ENCODE measurements around the gene PIN1. TPM values are rescaled to one million over a fixed set of nuclear protein-coding genes. Genes with fewer than 3 reads are reported as not detected.

The PIN1 gene
- total and polyA plus RNA-seq, 2 donors from 2014 or later = 57.7 to 143 TPM

DNA sequence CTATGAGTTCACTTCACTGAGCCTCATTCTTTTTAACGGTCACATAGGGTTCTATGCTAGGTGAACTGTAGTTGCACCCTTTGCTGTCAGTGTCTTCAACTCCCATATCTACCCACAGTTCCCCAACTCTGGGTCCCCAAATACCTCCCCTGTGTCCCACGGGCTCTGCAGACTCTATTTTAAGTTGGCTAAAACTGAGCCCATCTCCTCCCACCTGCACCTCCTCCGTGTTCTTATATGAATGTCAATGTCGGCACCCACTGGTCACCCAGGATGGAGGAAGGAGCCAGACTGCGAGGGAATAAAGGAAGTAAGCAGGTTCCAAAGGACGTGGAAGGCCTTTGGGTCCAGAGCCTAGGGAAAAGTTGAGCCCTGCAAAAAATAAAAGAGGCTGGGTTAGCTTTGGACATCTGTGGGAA lies 802 bp upstream of the PIN1 start:
- DNase-seq (peak in 1 of 5 donors; percentile 51), FAIRE-seq (no peak)
- Histone ChIP-seq H3K4me1 (ENCODE audit: control insufficient read depth in 2 of 3, insufficient read depth in 2 of 3, low read depth in 1 of 3, low read length in 3 of 3) (peaks cover 0 to 10% (median 10%) of the 10 kb centered on the region in 3 donors), H3K27me3 (ENCODE audit: control insufficient read depth, insufficient read depth, low read length) (no peaks in the 10 kb centered on the region), H3K36me3 (ENCODE audit: control insufficient read depth in 2 of 3, insufficient read depth in 3 of 3, low read length in 3 of 3) (peaks cover 2 to 12% (median 5%) of the 10 kb centered on the region in 3 donors), H3K4me3 (ENCODE audit: low read length in 3 of 3) (peak overlapping the region; percentile 67 to 89 (median 76)), H3K9me3 (ENCODE audit: control insufficient read depth in 2 of 3, insufficient read depth in 1 of 3, low read length in 3 of 3) (no peaks in the 10 kb centered on the region), H3K27ac (ENCODE audit: low read depth in 2 of 2, low read length in 2 of 2) (no peak overlapping the region), H3K9ac (ENCODE audit: low read length in 3 of 3) (peak overlapping the region in 1 of 3 donors; percentile 44)
- TF ChIP-seq, protein P1, sequence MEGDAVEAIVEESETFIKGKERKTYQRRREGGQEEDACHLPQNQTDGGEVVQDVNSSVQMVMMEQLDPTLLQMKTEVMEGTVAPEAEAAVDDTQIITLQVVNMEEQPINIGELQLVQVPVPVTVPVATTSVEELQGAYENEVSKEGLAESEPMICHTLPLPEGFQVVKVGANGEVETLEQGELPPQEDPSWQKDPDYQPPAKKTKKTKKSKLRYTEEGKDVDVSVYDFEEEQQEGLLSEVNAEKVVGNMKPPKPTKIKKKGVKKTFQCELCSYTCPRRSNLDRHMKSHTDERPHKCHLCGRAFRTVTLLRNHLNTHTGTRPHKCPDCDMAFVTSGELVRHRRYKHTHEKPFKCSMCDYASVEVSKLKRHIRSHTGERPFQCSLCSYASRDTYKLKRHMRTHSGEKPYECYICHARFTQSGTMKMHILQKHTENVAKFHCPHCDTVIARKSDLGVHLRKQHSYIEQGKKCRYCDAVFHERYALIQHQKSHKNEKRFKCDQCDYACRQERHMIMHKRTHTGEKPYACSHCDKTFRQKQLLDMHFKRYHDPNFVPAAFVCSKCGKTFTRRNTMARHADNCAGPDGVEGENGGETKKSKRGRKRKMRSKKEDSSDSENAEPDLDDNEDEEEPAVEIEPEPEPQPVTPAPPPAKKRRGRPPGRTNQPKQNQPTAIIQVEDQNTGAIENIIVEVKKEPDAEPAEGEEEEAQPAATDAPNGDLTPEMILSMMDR (IDR thresholded peaks at IDR 0.05; ENCODE audit: borderline replicate concordance, extremely low read depth, insufficient read depth) = no peak
- intact Hi-C loops (cut with DNase I) = no loop called here

DNA sequence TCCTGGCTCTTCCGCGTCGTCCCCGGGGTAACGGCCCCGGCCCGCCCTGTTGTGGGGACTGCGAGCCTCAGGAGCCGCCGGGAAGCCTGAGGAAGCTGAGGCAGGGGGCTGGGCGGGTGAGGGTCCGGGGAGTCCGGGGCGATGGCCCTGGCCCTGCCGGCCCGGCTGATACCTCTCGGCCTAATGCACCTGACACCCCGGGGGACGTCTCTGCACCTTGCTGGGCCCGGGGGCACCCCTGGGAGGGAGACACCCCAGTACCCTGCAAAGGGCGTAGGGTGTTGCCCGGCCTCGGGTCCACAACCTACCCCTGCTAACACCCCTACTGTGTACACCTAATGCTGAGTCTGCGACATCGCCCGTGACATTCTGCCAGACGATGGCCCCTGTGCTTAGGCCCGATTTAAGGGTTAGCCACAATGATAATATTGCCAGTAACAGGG lies 410 bp downstream of the PIN1 start:
- H3K4me1 ChIP-seq (ENCODE audit: control insufficient read depth in 2 of 3, insufficient read depth in 2 of 3, low read depth in 1 of 3, low read length in 3 of 3) = peaks cover 0 to 10% (median 10%) of the 10 kb centered on the region in 3 donors
- DNase-seq (peak in 1 of 5 donors; percentile 66), FAIRE-seq (no peak)
- intact Hi-C loops (cut with DNase I) = no loop called here
- no peaks in the 10 kb centered on the region for H3K27me3 ChIP-seq (ENCODE audit: control insufficient read depth, insufficient read depth, low read length)
- H3K9me3 ChIP-seq (ENCODE audit: control insufficient read depth in 2 of 3, insufficient read depth in 1 of 3, low read length in 3 of 3) = no peaks in the 10 kb centered on the region
- TF ChIP-seq, protein P1 (IDR thresholded peaks at IDR 0.05; ENCODE audit: borderline replicate concordance, extremely low read depth, insufficient read depth) = no peak
- peak overlapping the region; percentile 45 to 71 (median 49) for H3K9ac ChIP-seq (ENCODE audit: low read length in 3 of 3)
- H3K36me3 ChIP-seq (ENCODE audit: control insufficient read depth in 2 of 3, insufficient read depth in 3 of 3, low read length in 3 of 3) = peaks cover 2 to 10% (median 7%) of the 10 kb centered on the region in 3 donors
- H3K4me3 ChIP-seq (ENCODE audit: low read length in 3 of 3) = peak overlapping the region; percentile 71 to 89 (median 82)
- H3K27ac ChIP-seq (ENCODE audit: low read depth in 2 of 2, low read length in 2 of 2) = no peak overlapping the region

DNA sequence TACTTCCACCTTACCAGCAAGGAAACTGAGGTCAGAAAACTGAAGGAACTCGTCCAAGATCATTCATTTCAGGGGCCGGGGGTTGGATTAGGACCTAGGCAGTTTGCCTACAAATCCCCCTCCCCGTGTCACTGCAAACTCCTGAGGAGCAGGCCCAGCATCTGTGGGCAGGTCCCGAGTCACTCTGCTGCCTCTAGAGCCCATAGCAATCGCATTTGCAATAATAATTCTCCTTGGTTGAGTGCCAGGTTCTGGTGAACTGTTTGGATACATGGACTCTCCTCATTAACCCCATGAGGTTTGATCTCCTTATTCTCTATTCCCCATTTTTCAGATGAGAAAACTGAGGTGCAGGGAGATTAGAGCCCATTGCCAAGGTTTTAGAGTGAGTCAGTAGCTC lies 903 bp downstream of the PIN1 start:
- FAIRE-seq (no peak), DNase-seq (peak in 1 of 5 donors; percentile 24)
- H3K9me3 ChIP-seq (ENCODE audit: control insufficient read depth in 2 of 3, insufficient read depth in 1 of 3, low read length in 3 of 3) = no peaks in the 10 kb centered on the region
- TF ChIP-seq, protein P1 (IDR thresholded peaks at IDR 0.05; ENCODE audit: borderline replicate concordance, extremely low read depth, insufficient read depth) = no peak
- peaks cover 0 to 10% (median 10%) of the 10 kb centered on the region in 3 donors for H3K4me1 ChIP-seq (ENCODE audit: control insufficient read depth in 2 of 3, insufficient read depth in 2 of 3, low read depth in 1 of 3, low read length in 3 of 3)
- intact Hi-C loops (cut with DNase I) = no loop called here
- peak overlapping the region in 2 of 3 donors; percentile 45 to 71 for H3K9ac ChIP-seq (ENCODE audit: low read length in 3 of 3)
- H3K27ac ChIP-seq (ENCODE audit: low read depth in 2 of 2, low read length in 2 of 2) = no peak overlapping the region
- no peaks in the 10 kb centered on the region for H3K27me3 ChIP-seq (ENCODE audit: control insufficient read depth, insufficient read depth, low read length)
- peak overlapping the region; percentile 71 to 89 (median 82) for H3K4me3 ChIP-seq (ENCODE audit: low read length in 3 of 3)
- H3K36me3 ChIP-seq (ENCODE audit: control insufficient read depth in 2 of 3, insufficient read depth in 3 of 3, low read length in 3 of 3) = peaks cover 4 to 13% (median 10%) of the 10 kb centered on the region in 3 donors

Measured in kidney (tissue), 14 donors.